ENCODE data around the gene SMIM15.

DNA sequence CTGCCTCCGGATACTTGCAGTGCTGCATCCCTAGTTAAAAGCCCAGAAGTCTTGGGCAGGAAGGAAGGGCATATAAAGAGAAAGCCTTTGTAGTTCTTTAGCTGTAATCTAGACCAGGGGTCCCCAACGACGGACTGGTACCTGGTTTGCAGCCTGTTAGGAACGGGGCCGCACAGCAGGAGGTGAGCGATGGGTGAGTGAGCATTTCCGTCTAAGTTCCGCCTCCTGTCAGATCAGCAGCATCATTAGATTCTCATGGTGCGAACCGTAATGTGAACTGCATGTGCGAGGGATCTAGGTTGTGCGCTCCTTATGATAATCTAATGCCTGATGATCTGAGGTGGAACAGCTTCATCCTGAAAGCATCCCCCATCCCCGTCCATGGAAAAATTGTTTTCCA is 1.6 kb upstream of the SMIM15 start:
- TF ChIP-seq CTCF (IDR thresholded peaks at IDR 0.05): no peak
- no peak for TF ChIP-seq EP300 (IDR thresholded peaks at IDR 0.05; ENCODE audit: low read depth)
- no peak for TF ChIP-seq POLR2A (IDR thresholded peaks at IDR 0.05)
